Hematopoietic multipotent progenitor cell treated with erythropoietin and hydrocortisone succinate and interleukin-3 and kit ligand, for 8 days (in vitro differentiated cells): ENCODE results near the gene CPNE8.

Experiments
- DNase-seq: peaks from one replicate; pipeline ENCODE4 v3.0.0-alpha.2; 2015

The CPNE8 gene

DNA sequence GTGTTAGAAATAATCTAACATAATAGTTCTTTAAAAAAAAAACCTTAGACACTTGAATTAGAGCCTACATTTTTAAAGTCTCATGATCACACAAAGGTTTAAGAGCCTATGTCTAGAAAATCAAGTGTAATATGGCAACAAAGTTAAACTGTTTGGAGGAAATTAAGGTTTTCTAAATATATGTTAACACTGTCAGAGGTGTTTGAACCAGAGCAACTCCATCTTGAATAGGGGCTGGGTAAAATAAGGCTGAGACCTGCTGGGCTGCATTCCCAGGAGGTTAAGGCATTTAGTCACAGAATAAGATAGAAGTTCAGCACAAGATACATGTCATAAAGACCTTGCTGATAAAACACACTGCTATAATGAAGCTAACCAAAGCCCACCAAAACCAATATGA is 12.4 kb downstream of the CPNE8 start:
- DNase-seq, result no peak

GRCh38 chr12:38892087-38892786 is 13.2 kb downstream of the CPNE8 start:
- no peak for DNase-seq

GRCh38 chr12:38890102-38890855 is 15.1 kb downstream of the CPNE8 start:
- DNase-seq, result no peak

DNA sequence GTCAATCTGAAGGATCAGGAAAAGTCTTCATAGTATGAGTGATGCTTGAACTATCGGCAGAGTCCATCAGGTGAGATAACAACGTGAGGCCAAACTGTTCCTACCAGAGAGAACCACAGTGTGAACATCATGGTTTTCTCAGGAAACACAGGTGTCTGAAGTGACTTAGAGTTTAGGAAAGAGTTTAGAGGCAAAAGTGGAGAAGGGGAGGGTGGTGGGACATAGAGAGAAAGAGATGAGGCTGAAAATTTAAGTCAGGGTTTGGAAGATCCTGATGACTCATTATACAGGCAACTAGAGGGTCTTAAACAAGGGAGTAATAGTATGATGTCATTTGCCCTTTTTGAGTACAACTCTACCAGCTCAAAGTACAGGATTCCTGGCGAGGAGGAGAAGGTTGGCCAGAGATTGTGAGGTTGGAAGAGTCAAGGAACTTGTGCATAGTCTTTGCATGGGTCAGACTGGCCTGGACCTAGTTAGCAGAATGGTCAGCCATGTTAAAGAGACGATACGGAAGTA is 16.0 kb downstream of the CPNE8 start:
- no peak for DNase-seq

DNA sequence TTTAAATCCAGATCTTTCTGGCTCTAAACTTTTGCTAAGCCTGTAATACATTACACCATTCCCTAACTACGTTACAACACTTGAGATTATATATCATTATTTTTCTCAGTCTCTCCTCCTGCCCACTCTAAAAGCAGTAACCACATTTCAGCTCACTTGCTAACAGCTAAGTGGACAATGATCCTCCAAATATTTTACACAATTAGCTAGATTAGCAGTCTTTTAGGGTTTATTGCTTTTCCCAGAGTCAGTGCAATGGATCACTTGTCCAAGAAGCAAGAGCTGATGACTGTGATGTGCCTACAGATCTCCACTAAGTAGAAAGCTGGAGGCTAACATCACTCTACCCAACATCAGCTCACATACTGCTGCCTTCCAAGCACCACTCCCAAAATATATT is 17.6 kb downstream of the CPNE8 start:
- DNase-seq, result no peak

GRCh38 chr12:38886931-38887330 is 18.5 kb downstream of the CPNE8 start:
- no peak for DNase-seq

GRCh38 chr12:38886064-38886463 is 19.3 kb downstream of the CPNE8 start:
- DNase-seq, result peak; percentile 55

DNA sequence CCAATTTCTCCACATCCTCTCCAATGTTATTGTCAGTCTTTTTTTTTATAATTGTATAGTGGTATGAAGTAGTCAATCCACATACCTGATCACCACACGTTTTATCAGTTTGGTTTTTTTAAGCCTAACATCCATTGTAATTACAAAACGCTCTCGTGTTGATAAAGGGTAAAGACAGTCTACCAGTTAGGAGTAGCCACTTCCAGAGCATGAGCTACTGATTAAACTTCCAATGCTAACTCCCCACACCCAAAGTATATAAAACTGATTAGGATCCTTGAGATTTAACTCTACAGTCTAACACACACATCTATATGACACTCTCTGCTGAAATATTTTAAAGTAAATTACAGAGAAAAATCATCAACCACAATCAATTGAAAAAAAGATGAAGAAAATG is 20.7 kb downstream of the CPNE8 start:
- no peak for DNase-seq

- DNase-seq, result no peak
Observed at GRCh38 chr12:38883629-38884134, 21.7 kb downstream of the CPNE8 start.

GRCh38 chr12:38880288-38880687 is 25.1 kb downstream of the CPNE8 start:
- no peak for DNase-seq

GRCh38 chr12:38878986-38879385 is 26.4 kb downstream of the CPNE8 start:
- no peak for DNase-seq

DNA sequence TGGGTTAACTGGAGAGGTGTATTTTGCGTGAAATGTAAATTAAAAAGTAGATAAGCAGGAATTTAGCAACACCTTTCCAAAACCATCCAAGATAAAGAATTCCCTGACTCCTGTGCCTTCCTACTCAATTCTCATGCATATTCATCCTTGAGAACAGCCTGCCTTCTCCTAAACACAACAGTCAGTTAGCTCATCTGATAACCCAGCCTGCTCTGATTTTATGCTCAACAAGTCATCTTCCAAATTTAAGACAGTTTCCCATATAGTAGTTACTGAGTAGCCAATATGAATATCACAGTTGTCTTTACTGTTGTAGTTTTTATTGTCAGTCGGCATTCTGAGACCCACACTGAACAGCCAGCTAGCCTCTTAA is 27.1 kb downstream of the CPNE8 start:
- no peak for DNase-seq

DNA sequence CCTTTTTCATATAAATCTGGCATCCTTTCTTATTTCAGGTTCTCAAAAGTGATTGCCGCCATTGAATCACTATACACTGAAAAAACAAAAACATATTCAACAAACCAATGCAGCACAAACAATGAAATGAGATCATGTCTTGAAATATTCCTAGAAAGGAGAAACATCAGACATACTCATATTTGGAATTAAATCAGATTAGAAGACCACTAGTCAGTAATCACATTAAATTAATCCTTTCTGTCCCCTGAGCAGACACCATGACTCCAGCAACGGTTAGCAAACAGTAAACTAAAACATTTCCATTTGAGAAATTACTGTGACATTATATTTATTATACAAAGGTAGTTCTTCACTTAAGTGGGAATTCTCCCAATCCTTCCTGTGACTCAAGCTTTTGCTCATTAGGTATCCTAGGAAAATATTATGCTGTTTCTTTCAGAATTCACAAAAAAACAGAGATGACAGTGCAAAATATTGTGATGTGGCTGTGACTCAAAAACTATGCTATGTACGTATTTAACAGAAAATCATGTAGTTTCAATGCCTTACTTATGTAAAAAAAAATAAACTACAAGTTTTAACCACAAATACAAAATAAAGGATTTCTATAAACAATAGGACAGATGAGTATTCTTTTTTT is 29.7 kb downstream of the CPNE8 start:
- DNase-seq, result no peak

DNA sequence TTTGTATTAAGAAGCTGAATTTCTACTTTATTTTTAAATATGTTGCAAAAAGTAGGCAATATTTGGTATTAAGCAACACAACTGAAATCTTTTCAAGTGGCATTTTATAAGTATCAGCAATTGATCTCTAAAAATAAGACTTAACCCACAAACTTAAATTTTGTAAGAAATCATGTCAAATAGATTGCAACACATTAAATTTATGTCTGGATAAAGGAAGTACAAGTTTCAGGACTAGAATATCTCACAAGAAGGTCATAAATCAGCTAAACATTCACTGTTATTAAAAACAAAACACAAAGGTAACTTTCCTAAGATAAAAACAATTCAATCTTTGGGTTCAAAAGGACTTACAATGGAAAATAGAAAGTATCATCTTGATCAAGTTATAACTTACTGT is 32.8 kb downstream of the CPNE8 start:
- DNase-seq, result no peak

GRCh38 chr12:38872156-38872555 is 33.2 kb downstream of the CPNE8 start:
- DNase-seq, result no peak

DNA sequence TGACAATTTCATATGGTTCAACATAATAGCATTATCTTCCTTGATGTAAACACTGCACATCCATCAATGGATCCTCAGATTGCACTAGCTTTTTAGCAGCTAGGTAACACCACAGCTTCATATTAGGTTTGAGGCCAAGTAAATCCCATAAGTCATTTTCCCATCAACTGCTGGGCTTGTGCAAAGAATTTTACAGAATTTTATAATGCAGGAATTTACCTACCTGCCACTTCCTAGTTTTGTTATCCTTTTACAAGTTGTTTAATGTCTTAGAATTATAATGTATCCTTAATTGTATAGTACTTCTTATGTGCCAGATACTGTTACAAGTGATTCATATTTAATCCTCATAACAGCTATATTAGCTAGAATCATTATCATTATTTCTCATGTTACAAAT is 36.4 kb downstream of the CPNE8 start:
- no peak for DNase-seq

DNA sequence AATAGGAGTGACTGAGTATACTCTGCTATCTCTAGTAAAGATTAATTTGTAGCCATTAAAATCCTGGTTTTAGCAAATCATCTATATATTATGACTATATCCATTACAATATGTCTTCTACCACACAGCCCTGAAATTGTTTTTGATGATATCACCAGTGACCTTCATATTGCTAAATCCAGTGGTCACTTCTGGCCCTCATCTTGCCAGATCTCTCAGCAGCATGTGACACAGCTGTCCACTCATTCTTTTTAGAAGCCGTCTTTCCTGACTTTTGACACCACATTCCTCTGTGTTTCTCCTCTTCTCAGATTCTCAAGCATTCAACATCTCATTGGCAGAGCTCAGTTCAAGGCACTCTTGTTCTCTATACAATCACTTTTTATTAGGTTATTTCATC is 54.9 kb downstream of the CPNE8 start:
- no peak for DNase-seq

- no peak for DNase-seq
Observed at GRCh38 chr12:38847247-38847646, 58.1 kb downstream of the CPNE8 start.

DNA sequence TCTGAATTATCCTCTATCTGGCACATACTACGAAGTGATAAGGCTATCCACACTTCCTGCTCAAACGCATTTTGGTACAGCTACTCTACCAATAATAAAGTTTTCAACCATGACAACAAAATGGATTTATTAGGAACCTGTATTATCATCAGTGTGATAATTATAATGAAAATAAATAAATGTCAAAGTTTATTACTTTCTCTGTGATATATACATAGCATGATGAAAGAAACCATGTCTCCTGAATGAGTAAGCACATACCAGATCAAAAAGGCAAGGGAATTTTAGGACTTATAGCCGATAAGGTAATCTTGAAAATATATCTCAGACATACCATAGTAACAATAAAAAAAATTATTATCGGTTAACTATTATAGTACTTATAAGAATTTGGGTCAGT is 61.1 kb downstream of the CPNE8 start:
- DNase-seq, result no peak

GRCh38 chr12:38838056-38838850 is 67.1 kb downstream of the CPNE8 start:
- DNase-seq, result no peak

DNA sequence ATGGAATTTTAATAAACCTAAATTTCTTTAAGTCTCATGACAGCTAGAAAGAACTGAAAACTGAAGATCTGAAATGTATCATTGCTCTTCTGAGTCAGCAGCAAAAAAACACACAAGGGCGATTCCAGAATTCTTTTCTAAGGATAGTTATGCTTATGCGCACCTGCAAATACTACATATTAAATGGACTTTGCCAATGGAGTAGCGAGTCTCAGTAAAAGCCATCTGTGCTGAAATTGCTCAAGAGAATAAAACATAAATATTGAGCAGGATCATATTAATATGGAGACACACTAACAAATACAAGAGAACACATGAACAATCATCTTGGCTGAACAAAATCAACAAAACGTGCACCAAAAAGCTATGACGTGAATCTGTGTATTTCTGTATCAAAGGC is 73.7 kb downstream of the CPNE8 start:
- no peak for DNase-seq

DNA sequence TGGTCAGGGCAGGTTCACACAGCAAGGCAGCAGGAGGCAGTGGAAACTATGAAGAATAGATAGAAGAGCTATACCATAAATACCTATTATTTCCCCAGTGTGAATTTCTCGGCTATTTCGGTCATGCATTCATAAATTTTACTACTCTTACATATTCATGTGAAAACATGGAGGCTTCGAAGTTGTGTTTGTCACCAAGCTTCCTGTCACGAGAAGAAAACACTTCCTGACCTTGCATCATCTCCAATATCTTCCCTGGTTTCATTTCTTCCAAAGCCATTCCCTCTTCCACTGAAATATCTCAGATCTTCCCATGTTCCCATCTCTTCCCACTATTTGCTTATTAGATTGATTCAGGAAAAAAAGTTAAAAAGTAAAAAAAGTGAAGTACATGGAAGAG is 80.4 kb downstream of the CPNE8 start:
- no peak for DNase-seq

- no peak for DNase-seq
Observed at GRCh38 chr12:38823738-38824137, 81.7 kb downstream of the CPNE8 start.
